Natural killer cell (primary cell): ENCODE data around the gene SH3PXD2B. TPM values are rescaled to one million over a fixed set of nuclear protein-coding genes. Genes with fewer than 3 reads are reported as not detected.

Experiments
- ATAC-seq, 3 donors: fragments of 150-1000 bp in 2 of 3; fragments of 200-7000 bp in 1 of 3; cut with Tn5 transposase; 1 replicate in 1 of 3; 2 replicates in 2 of 3; pipeline ENCODE4 v1.10.0; 2021; ENCODE audit warnings: mild to moderate bottlenecking in 2 of 3, moderate library complexity in 2 of 3
- DNase-seq, 2 donors: peaks; one replicate each; pipeline versions ENCODE4 v3.0.0 to v3.0.0-alpha.2; 2013 to 2021; ENCODE audit warnings: mixed read lengths in 1 of 2
- H3K27ac ChIP-seq: one replicate; pipeline ENCODE4 v1.5.1; 2013; ENCODE audit warnings: mild to moderate bottlenecking, low read length
- H3K27me3 ChIP-seq: one replicate; pipeline ENCODE4 v1.6.1; 2013; ENCODE audit warnings: low read length; ENCODE audit not compliant: control insufficient read depth, insufficient read depth
- H3K36me3 ChIP-seq: one replicate; pipeline ENCODE4 v1.6.1; 2013; ENCODE audit warnings: low read length; ENCODE audit not compliant: control insufficient read depth, insufficient read depth
- H3K4me1 ChIP-seq: one replicate; pipeline ENCODE4 v1.6.1; 2013; ENCODE audit warnings: low read length; ENCODE audit not compliant: control insufficient read depth, insufficient read depth
- H3K4me3 ChIP-seq: one replicate; pipeline ENCODE4 v1.5.1; 2013; ENCODE audit warnings: low read length
- H3K9me3 ChIP-seq: one replicate; pipeline ENCODE4 v1.6.1; 2013; ENCODE audit warnings: low read length; ENCODE audit not compliant: control insufficient read depth, insufficient read depth
- H3K27ac Mint-ChIP-seq, 2 donors: one replicate each; pipeline ENCODE4 v1.8.0; 2022; ENCODE audit warnings: mild to moderate bottlenecking in 2 of 2, mixed read lengths in 2 of 2, moderate library complexity in 1 of 2
- H3K27me3 Mint-ChIP-seq, 2 donors: one replicate each; pipeline ENCODE4 v1.8.0; 2022; ENCODE audit warnings: low read depth in 2 of 2, mixed read lengths in 2 of 2
- H3K36me3 Mint-ChIP-seq: one replicate; pipeline ENCODE4 v1.8.0; 2022; ENCODE audit warnings: mixed read lengths
- H3K4me1 Mint-ChIP-seq, 2 donors: one replicate each; pipeline ENCODE4 v1.8.0; 2022; ENCODE audit warnings: mixed read lengths in 2 of 2
- H3K4me3 Mint-ChIP-seq: one replicate; pipeline ENCODE4 v1.8.0; 2022; ENCODE audit warnings: mild to moderate bottlenecking, moderate library complexity, mixed read lengths
- H3K9me3 Mint-ChIP-seq, 2 donors: one replicate each; pipeline ENCODE4 v1.8.0; 2022; ENCODE audit warnings: mixed read lengths in 2 of 2
- CTCF ChIP-seq: fragments of 200-600 bp; IDR thresholded peaks from one replicate; pipeline ENCODE4 v1.8.0; 2022; ENCODE audit warnings: antibody characterized with exemption
- WGBS: methylation state at CpG from one replicate; pipeline ENCODE4 v1.1.7; 2013; ENCODE audit warnings: missing lambda C conversion rate; ENCODE audit not compliant: insufficient coverage; 5-methylcytosine and 5-hydroxymethylcytosine counted together
- intact Hi-C: fragments of 100-400 bp; cut with micrococcal nuclease; formaldehyde crosslinking; loops from one replicate; pipeline ENCODE4 v1.14.2; 2022
- total RNA-seq, 4 donors: library from RNA; stranded (reverse); fragments of 120-200 nt in 1 of 4; gene quantifications; one replicate each; pipeline versions ENCODE4 v1.2.3 to v1.2.4, GENCODE V29; 2013 to 2022

Gene SH3PXD2B
- total RNA-seq, 3 donors from 2014 or later (not counting 1 experiment from before 2014, with no cell fraction given) = 0.25 to 0.35 TPM; not detected in 1

- no peak overlapping the region for H3K27ac Mint-ChIP-seq
- no peaks in the 10 kb centered on the region for H3K9me3 ChIP-seq
- peaks cover 13 to 14% of the 10 kb centered on the region in 2 donors for H3K4me1 Mint-ChIP-seq
These were observed 6.5 kb downstream of the SH3PXD2B start for GRCh38 chr5:172447646-172448365.

GRCh38 chr5:172446336-172447051, 7.8 kb downstream of the SH3PXD2B start:
- DNase-seq = no peak
- Histone ChIP-seq H3K36me3 (no peaks in the 10 kb centered on the region), H3K4me3 (no peak overlapping the region), H3K4me1 (peaks cover 9% of the 10 kb centered on the region), H3K9me3 (no peaks in the 10 kb centered on the region), H3K27me3 (peaks cover 5% of the 10 kb centered on the region), H3K27ac (no peak overlapping the region)
- peaks cover 13 to 14% of the 10 kb centered on the region in 2 donors for H3K4me1 Mint-ChIP-seq
- H3K36me3 Mint-ChIP-seq = no peaks in the 10 kb centered on the region
- intact Hi-C loops = no loop called here
- peaks cover 25 to 34% of the 10 kb centered on the region in 2 donors for H3K27me3 Mint-ChIP-seq
- no peak overlapping the region for H3K27ac Mint-ChIP-seq
- H3K4me3 Mint-ChIP-seq = no peak overlapping the region
- ATAC-seq = no peak
- TF ChIP-seq CTCF = no peak
- 81% methylated on average over 16 of the region's 16 CpGs for WGBS
- no peaks in the 10 kb centered on the region for H3K9me3 Mint-ChIP-seq

More at GRCh38 chr5:172447646-172448365, 6.5 kb downstream of the SH3PXD2B start:
- Histone ChIP-seq H3K4me3 (no peak overlapping the region), H3K36me3 (no peaks in the 10 kb centered on the region), H3K27ac (no peak overlapping the region), H3K27me3 (peaks cover 5% of the 10 kb centered on the region), H3K4me1 (peaks cover 9% of the 10 kb centered on the region)
- 87% methylated on average over 7 of the region's 8 CpGs for WGBS
- H3K9me3 Mint-ChIP-seq = no peaks in the 10 kb centered on the region
- TF ChIP-seq CTCF = no peak
- peaks cover 35 to 45% of the 10 kb centered on the region in 2 donors for H3K27me3 Mint-ChIP-seq
- H3K4me3 Mint-ChIP-seq = no peak overlapping the region
- intact Hi-C loops = no loop called here
- ATAC-seq = no peak
- no peaks in the 10 kb centered on the region for H3K36me3 Mint-ChIP-seq
- DNase-seq = no peak

GRCh38 chr5:172445866-172446265, 8.5 kb downstream of the SH3PXD2B start:
- Histone ChIP-seq H3K4me3 (no peak overlapping the region), H3K36me3 (no peaks in the 10 kb centered on the region), H3K4me1 (peaks cover 9% of the 10 kb centered on the region), H3K9me3 (no peaks in the 10 kb centered on the region), H3K27me3 (peaks cover 5% of the 10 kb centered on the region), H3K27ac (no peak overlapping the region)
- peaks cover 19 to 28% of the 10 kb centered on the region in 2 donors for H3K27me3 Mint-ChIP-seq
- WGBS = 92% methylated on average over 10 of the region's 10 CpGs
- ATAC-seq = no peak
- no peaks in the 10 kb centered on the region for H3K36me3 Mint-ChIP-seq
- no peak for DNase-seq
- no peak overlapping the region for H3K4me3 Mint-ChIP-seq
- peaks cover 13 to 14% of the 10 kb centered on the region in 2 donors for H3K4me1 Mint-ChIP-seq
- no peaks in the 10 kb centered on the region for H3K9me3 Mint-ChIP-seq
- intact Hi-C loops = no loop called here
- TF ChIP-seq CTCF = no peak
- H3K27ac Mint-ChIP-seq = no peak overlapping the region
